ENCODE measurements around the gene ZNF282.

DNA sequence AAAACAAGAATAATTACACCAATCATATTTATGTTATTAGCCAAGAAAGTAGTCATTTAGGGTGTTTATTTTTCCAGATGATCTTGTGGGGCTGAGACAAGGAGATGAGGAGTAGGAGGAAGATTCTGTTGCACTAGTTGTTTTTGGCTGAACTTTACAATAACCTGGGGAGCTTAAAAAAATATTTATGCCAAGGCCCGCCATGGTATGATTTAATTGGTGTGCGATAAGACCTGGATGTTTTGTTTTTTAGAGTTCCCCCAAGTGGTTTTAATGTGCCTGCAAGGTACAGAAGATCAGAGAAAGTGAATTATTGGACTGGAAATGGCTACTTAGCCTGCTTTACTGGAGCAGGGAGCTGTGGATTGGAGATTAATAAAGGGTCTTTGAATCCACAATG is 7.1 kb upstream of the ZNF282 start:
- TF ChIP-seq HOXD13 (CRISPR knock-in tag; IDR thresholded peaks at IDR 0.05; ENCODE audit: borderline replicate concordance): no peak
- TF ChIP-seq, protein P1, sequence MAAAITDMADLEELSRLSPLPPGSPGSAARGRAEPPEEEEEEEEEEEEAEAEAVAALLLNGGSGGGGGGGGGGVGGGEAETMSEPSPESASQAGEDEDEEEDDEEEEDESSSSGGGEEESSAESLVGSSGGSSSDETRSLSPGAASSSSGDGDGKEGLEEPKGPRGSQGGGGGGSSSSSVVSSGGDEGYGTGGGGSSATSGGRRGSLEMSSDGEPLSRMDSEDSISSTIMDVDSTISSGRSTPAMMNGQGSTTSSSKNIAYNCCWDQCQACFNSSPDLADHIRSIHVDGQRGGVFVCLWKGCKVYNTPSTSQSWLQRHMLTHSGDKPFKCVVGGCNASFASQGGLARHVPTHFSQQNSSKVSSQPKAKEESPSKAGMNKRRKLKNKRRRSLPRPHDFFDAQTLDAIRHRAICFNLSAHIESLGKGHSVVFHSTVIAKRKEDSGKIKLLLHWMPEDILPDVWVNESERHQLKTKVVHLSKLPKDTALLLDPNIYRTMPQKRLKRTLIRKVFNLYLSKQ (tag by site-specific recombination; IDR thresholded peaks at IDR 0.05; ENCODE audit: borderline replicate concordance): no peak
- TF ChIP-seq IKZF3 (tag by site-specific recombination; IDR thresholded peaks at IDR 0.05): no peak
- TF ChIP-seq, protein P2, sequence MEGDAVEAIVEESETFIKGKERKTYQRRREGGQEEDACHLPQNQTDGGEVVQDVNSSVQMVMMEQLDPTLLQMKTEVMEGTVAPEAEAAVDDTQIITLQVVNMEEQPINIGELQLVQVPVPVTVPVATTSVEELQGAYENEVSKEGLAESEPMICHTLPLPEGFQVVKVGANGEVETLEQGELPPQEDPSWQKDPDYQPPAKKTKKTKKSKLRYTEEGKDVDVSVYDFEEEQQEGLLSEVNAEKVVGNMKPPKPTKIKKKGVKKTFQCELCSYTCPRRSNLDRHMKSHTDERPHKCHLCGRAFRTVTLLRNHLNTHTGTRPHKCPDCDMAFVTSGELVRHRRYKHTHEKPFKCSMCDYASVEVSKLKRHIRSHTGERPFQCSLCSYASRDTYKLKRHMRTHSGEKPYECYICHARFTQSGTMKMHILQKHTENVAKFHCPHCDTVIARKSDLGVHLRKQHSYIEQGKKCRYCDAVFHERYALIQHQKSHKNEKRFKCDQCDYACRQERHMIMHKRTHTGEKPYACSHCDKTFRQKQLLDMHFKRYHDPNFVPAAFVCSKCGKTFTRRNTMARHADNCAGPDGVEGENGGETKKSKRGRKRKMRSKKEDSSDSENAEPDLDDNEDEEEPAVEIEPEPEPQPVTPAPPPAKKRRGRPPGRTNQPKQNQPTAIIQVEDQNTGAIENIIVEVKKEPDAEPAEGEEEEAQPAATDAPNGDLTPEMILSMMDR (tag by site-specific recombination; IDR thresholded peaks at IDR 0.05): no peak

Measured in HEK293 (cell line).